HCT116 (cell line): ENCODE results near the gene ANXA2R. TPM values are rescaled to one million over a fixed set of nuclear protein-coding genes. Genes with fewer than 3 reads are reported as not detected.
"Not testable (repeated sequence)": the region's sequence is repeated elsewhere in the genome, so short reads cannot be mapped to it uniquely, and the experiment has no call there.

Experiments
- ATAC-seq: fragments of 200-7000 bp; cut with Tn5 transposase; 2 replicates; pipeline ENCODE4 v1.9.1; 2020; ENCODE audit warnings: mild to moderate bottlenecking, moderate library complexity
- BruUV-seq: library from RNA; stranded (reverse); fragments of 400-500 nt; replicated peaks from 2 replicates; lab custom pipeline; 2021; lab: Mats Ljungman, UMichigan
- CTCF ChIA-PET: fragments of 300-600 bp; sonication (Branson Sonifier 250); formaldehyde crosslinking; loops from one replicate; lab custom pipeline; 2021; ENCODE audit warnings: antibody characterized with exemption; lab: Charles Lee
- POLR2A ChIA-PET: fragments of 300-600, 350-600 bp; sonication (Branson Sonifier 250); formaldehyde crosslinking; loops from one replicate; lab custom pipeline; 2021; ENCODE audit warnings: antibody characterized with exemption; lab: Charles Lee
- RAD21 ChIA-PET, 2 experiments: fragments of 300-600 bp; sonication (Branson Sonifier 250); formaldehyde crosslinking; loops; one replicate each; lab custom pipeline; 2023; ENCODE audit warnings: low total read pairs in 2 of 2; ENCODE audit not compliant: uncharacterized antibody in 2 of 2, unreplicated experiment in 2 of 2, low non-redundant PET in 1 of 2; lab: Charles Lee
- DNase-seq: peaks from one replicate; pipeline ENCODE4 v3.0.0-alpha.2; 2010; ENCODE audit warnings: low read depth, low spot score
- H2AFZ ChIP-seq: fragments of 200-600 bp; shearing (Covaris generic), sonication (generic); 2 replicates; pipeline ENCODE4 v1.6.1; 2017; ENCODE audit warnings: low read depth, mixed run types, mixed read lengths, antibody characterized with exemption, low read length; ENCODE audit not compliant: poor library complexity, severe bottlenecking
- H3K27ac ChIP-seq: 2 replicates; pipeline ENCODE4 v1.5.1; 2012; ENCODE audit warnings: low read depth, low read length
- H3K27me3 ChIP-seq: fragments of 200-600 bp; sonication (generic); 2 replicates; pipeline ENCODE4 v1.6.1; 2016; ENCODE audit warnings: mixed run types, low read length, mixed read lengths; ENCODE audit not compliant: insufficient read depth
- H3K36me3 ChIP-seq, 2 experiments: fragments of 200-500 bp in 1 of 2; fragments of 200-600 bp in 1 of 2; sonication (Bioruptor generic) in 1 of 2; sonication (generic) in 1 of 2; 2 replicates each; pipeline versions ENCODE4 v1.5.1 to v1.6.1; 2014 to 2016; ENCODE audit warnings: low read length in 2 of 2, inconsistent platforms in 1 of 2, mixed read lengths in 1 of 2, mixed run types in 1 of 2; ENCODE audit not compliant: insufficient read depth in 2 of 2, control insufficient read depth in 1 of 2
- H3K4me1 ChIP-seq, 2 experiments: fragments of 200-600 bp in 1 of 2; sonication (generic) in 1 of 2; 2 replicates each; pipeline versions ENCODE4 v1.5.1 to v1.6.1; 2012 to 2017; ENCODE audit warnings: low read length in 2 of 2, inconsistent platforms in 1 of 2, mild to moderate bottlenecking in 1 of 2, mixed read lengths in 1 of 2, mixed run types in 1 of 2, moderate library complexity in 1 of 2; ENCODE audit not compliant: insufficient read depth in 2 of 2, control insufficient read depth in 1 of 2
- H3K4me2 ChIP-seq: fragments of 200-600 bp; sonication (generic); 2 replicates; pipeline ENCODE4 v1.6.1; 2017; ENCODE audit warnings: mixed run types, low read length, mixed read lengths
- H3K4me3 ChIP-seq, 2 experiments: fragments of 200-600 bp in 1 of 2; sonication (generic) in 1 of 2; replicated peaks in 1 of 2; 2 replicates each; pipeline ENCODE4 v1.5.1; 2011 to 2016; ENCODE audit warnings: low read length in 2 of 2, control low read depth in 1 of 2, low read depth in 1 of 2, mild to moderate bottlenecking in 1 of 2, mixed read lengths in 1 of 2, mixed run types in 1 of 2
- H3K79me2 ChIP-seq: fragments of 200-600 bp; sonication (generic); 2 replicates; pipeline ENCODE4 v1.6.1; 2017; ENCODE audit warnings: mild to moderate bottlenecking, mixed run types, low read length, moderate library complexity, mixed read lengths; ENCODE audit not compliant: insufficient read depth
- H3K9ac ChIP-seq: fragments of 200-600 bp; sonication (generic); 2 replicates; pipeline ENCODE4 v1.6.1; 2016; ENCODE audit warnings: low read length, mixed read lengths
- H3K9me2 ChIP-seq: fragments of 200-600 bp; sonication (generic), shearing (Covaris generic); 2 replicates; pipeline ENCODE4 v1.6.1; 2017; ENCODE audit warnings: mixed run types, mild to moderate bottlenecking, moderate library complexity; ENCODE audit not compliant: insufficient read depth
- H3K9me3 ChIP-seq, 2 experiments: fragments of 200-500 bp in 1 of 2; fragments of 200-600 bp in 1 of 2; sonication (Bioruptor generic) in 1 of 2; sonication (generic) in 1 of 2; 2 replicates each; pipeline ENCODE4 v1.6.1; 2014 to 2017; ENCODE audit warnings: low read length in 2 of 2, mixed read lengths in 2 of 2, inconsistent platforms in 1 of 2, low read depth in 1 of 2, mild to moderate bottlenecking in 1 of 2, mixed run types in 1 of 2, moderate library complexity in 1 of 2; ENCODE audit not compliant: control insufficient read depth in 1 of 2, insufficient read depth in 1 of 2
- H4K20me1 ChIP-seq: fragments of 200-600 bp; sonication (generic), shearing (Covaris generic); 2 replicates; pipeline ENCODE4 v1.6.1; 2017; ENCODE audit warnings: mixed run types, mild to moderate bottlenecking, moderate library complexity; ENCODE audit not compliant: insufficient read depth
- CBX3 ChIP-seq: IDR thresholded peaks from 2 replicates; pipeline ENCODE4 v1.6.1; 2012; ENCODE audit warnings: low read depth
- EGR1 ChIP-seq: IDR thresholded peaks from 2 replicates; pipeline ENCODE4 v1.6.1; 2012; ENCODE audit warnings: low read depth
- ELF1 ChIP-seq: IDR thresholded peaks from 2 replicates; pipeline ENCODE4 v1.6.1; 2012; ENCODE audit warnings: low read depth, borderline replicate concordance
- POLR2AphosphoS5 ChIP-seq: IDR thresholded peaks from 2 replicates; pipeline ENCODE4 v1.6.1; 2011; ENCODE audit warnings: mild to moderate bottlenecking, low read depth, low read length, moderate library complexity
- ZFX ChIP-seq: fragments of 450-650 bp; IDR thresholded peaks from 2 replicates; pipeline ENCODE4 v1.6.1; 2017
- intact Hi-C: fragments of 100-400 bp; cut with micrococcal nuclease; formaldehyde crosslinking; loops from 2 replicates; pipeline ENCODE4 v1.10.0; 2022
- total RNA-seq: library from RNA; stranded (reverse); gene quantifications from one replicate; pipeline ENCODE4 v1.2.1, GENCODE V29; 2021; ENCODE audit not compliant: unreplicated experiment

Gene ANXA2R
- total RNA-seq, 1 experiment from 2014 or later = 0.37 TPM

DNA sequence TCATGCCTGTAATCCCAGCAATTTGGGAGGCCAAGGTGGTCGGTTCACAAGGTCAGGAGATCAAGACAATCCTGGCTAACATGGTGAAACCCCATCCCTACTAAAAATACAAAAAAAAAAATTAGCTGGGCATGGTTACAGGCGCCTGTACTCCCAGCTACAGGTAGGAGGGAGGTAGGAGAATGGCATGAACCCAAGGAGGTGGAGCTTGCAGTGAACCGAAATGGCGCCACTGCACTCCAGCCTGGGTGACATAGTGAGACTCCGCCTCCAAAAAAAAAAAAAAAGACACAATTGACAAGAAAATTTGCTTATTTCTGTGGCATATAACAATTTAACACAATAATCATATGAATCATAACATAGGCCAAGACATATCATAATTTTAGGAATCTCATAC is 45.3 kb upstream of the ANXA2R start:
- Histone ChIP-seq H3K36me3 (no peaks in the 10 kb centered on the region), H3K27me3 (no peaks in the 10 kb centered on the region), H3K9me2 (no peaks in the 10 kb centered on the region), H3K9me3 (no peaks in the 10 kb centered on the region), H3K9ac (no peak overlapping the region), H3K4me1 (peaks cover 0 to 5% of the 10 kb centered on the region in 2 experiments; a peak in 1 of 4 replicates), H3K27ac (no peak overlapping the region), H3K4me3 (no peak overlapping the region), H4K20me1 (no peaks in the 10 kb centered on the region), H2AFZ (no peak overlapping the region), H3K79me2 (no peaks in the 10 kb centered on the region), H3K4me2 (no peak overlapping the region)
- ChIA-PET POLR2A (no interaction called here), CTCF (no interaction called here), RAD21 (no interaction called here)
- ATAC-seq = no peak; the same call in 1 of the 2 replicates
- DNase-seq = no peak
- intact Hi-C loops = no loop called here
- no TSS peak for BruUV-seq
- TF ChIP-seq POLR2AphosphoS5 (no peak), ELF1 (no peak), CBX3 (no peak), EGR1 (no peak), ZFX (no peak)

DNA sequence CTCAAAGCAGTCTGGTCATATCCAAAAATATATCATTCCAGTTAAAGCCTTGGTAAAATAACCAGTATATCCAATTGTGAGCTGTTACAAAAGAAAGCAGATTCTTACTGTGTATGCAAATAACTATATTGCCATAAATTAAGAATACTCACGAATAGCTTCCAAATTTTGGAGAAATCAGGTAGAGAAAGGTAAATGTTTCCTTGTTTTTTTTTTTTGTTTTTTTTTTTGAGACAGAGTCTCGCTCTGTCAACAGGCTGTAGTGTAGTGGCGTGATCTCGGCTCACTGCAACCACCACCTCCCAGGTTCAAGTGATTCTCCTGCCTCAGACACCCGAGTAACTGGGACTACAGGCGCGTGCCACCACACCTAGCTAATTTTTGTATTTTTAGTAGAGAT is 44.3 kb upstream of the ANXA2R start:
- ATAC-seq, H3K9me2 ChIP-seq, H3K4me1 ChIP-seq, intact Hi-C loops, DNase-seq, H3K27ac ChIP-seq, H3K36me3 ChIP-seq, H4K20me1 ChIP-seq, H3K9me3 ChIP-seq, BruUV-seq, H3K27me3 ChIP-seq, H2AFZ ChIP-seq, H3K9ac ChIP-seq, H3K4me3 ChIP-seq, H3K4me2 ChIP-seq, RAD21 ChIA-PET, H3K79me2 ChIP-seq: not testable (repeated sequence)
- POLR2A ChIA-PET = interaction anchor here (0.7 kb wide), 1 partner anchor 1597 kb away, joined by 3 read pairs; no protein-coding TSS in a partner anchor
- CTCF ChIA-PET = interaction anchor here (1.0 to 1.3 kb wide), 2 partner anchors 11 to 173 kb away, joined by 3 to 4 read pairs; no protein-coding TSS in a partner anchor

DNA sequence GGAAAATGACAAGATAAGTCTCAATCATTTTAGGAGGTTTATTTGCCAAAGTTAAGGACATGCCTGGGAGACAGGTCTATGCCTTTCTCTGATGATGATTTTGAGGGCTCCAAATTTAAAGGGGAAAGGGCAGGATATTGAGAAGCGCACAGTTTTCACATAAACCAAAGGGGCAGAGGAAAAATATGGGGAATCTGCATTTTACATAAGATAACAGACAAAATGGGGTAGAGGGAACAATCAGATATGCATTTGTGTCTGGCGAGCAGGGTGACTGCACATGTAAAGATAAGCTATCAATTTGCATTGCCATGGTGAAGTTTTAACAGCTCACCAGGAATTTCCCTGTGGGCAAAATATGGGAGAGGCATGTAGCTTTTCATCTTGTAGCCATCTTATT is 41.2 kb upstream of the ANXA2R start:
- H3K4me1 ChIP-seq, intact Hi-C loops, H3K4me3 ChIP-seq, DNase-seq, CTCF ChIA-PET, H3K36me3 ChIP-seq, H3K4me2 ChIP-seq, POLR2A ChIA-PET, H3K9ac ChIP-seq, H3K9me3 ChIP-seq, H3K79me2 ChIP-seq, RAD21 ChIA-PET, H4K20me1 ChIP-seq, H2AFZ ChIP-seq, ATAC-seq, H3K27ac ChIP-seq, BruUV-seq, H3K9me2 ChIP-seq, H3K27me3 ChIP-seq: not testable (repeated sequence)
